ENCODE data around the gene P2RY4.
"Not testable (repeated sequence)": the region's sequence is repeated elsewhere in the genome, so short reads cannot be mapped to it uniquely, and the experiment has no call there.

P2RY4 gene

DNA sequence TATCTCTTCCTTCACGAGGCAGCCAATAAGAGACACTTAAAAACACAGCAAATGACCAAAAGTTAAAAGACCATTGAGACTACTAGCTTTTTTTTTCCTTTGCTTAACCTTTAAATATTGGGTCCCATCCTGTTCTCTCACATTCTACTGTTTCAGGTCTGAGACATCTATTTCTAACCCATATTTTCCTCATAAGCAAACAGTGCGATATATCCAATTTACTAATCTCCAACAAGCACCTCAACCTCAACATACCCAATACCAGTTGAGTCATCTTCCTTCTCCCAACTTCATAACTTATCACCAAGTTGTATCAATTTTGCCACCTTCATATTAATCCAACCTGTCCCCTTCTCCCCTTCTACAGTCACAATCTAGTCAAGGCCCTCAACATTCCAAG lies 18.5 kb downstream of the P2RY4 start:
- DNase-seq, result no peak

DNA sequence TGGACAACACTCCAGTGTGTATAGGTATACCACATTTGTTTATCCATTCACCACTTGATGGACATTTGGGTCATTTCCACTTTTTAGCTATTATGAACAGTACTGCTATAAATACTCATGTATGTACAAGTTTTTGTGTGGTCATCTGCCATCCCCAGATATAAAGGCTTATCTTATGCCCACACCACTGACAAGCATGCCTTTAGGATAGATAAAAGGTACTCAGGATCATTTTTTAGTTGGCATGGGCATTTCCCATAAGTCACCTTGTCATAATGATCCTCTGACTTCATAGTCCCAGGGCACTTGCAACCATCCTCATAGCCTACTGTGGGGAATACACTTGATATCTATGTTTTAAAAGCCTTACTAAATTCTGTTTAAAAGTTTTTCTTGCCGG lies 19.3 kb downstream of the P2RY4 start:
- DNase-seq, result no peak

DNA sequence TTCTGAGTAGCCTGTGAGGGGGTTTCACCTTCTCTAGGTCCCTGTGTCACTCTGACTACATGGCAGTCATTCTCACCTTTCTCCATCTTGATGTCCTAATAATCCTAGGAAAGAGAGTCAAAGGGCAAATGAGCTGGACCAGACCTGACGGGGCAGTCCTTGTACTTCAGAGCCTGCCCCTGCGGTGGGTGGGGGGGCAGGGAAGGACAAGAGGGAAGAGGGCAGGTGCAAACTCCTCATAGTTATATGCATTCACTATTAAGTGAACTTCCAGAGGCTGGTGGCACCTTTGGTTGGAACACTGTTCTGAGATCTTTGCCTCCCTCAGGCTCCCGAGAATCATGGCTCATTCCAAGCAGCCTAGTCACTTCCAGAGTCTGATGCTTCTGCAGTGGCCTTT lies 25.6 kb downstream of the P2RY4 start, which contains the start of gene AWAT1:
Gene AWAT1, plus strand, starts transcription at position 301 of the 400 bp plus-strand sequence. Its CDS starts 41 bp downstream, at position 342.
- DNase-seq, result no peak

DNA sequence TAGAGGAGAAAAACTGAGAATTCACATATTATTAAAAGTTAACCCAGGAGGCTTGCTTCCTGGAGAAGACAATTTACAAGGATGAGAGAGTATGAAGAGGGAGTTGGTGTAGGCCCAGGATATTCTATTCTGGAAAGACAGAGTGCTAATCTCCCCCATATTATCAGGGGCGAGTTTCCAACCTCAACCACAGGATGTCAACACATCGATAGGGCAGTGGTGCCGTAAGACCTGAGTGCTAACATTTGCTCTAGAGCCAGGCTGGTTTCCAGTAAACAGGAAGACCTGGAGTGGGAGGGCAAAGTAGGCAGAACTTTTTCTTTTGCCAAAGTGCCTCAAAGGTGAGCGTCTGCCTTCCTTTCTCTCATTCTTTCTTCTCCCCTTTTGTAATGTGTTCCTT lies 28.3 kb downstream of the P2RY4 start:
- DNase-seq, result no peak

DNA sequence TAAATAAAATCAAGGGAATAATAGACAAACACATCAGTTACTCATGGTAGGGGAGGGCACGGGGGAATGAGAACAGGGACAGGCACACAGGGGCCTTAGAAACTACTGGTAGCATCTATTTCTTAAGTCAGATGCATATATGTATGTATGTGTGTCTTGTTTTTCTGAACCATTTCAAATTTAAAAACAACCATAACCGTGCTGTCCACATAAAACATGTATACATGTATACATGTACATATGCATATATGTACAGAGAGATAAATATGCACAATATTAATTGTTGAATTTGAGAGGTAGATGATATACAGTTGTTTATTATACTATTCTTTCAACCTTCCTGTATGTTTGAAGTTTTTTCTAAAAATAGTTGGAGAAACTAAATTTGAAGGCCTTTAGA lies 33.3 kb downstream of the P2RY4 start:
- no peak for DNase-seq

DNA sequence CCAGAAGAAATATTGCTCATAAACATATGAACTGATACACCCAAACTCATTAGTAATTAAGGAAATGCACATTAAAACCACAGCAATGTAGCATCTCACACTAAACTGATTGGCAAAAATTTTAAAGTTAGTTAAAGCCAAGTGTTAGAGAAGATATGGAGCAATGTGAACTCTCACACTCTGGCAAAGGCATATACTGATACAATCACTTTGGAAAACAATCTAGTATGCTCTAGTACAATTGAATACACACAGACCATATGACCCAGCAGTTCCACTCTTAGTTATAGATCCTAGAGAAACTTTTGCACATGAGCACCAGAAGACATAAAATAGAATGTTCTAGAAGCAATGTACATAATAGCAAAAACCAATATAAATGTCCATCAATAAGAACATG lies 34.0 kb downstream of the P2RY4 start:
- no peak for DNase-seq

DNA sequence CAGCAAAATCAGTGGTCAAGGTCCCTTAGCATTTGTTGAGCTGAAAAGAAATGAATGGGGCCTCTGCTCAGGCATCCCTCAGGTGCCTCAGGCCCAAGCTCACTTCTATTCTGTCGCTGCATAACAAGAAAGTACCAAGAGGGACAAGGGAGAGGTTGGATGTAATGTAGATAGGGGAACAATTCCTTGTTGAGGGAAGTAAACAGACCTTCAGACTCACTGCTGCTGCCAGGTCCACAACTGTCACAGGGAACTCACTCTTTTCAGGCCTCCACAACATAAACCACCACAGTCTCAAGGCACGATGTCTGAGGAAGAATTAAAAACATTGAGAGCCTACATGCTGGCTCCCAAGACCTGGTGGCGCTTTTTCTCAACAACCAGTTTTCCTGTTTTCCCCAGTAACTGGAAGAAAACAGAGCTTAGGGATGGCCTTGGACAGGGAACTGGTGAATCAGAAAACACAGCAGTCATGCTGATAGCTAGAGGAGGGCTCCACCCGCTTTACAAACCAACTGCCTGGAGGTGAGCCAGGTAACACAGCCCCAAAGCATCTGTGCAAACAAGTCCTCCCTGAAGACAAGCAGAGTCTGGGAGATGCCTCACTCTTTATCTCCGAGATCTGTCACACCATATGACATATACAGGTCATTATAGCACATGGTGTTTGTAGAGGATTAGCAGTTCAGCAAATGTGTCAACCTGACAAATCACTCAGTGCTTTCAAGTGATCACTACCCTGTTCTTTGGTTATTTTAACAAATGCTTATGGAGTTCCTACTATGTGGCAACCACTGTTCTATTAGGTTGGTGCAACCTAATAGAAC lies 39.9 kb downstream of the P2RY4 start:
- DNase-seq, result no peak

DNA sequence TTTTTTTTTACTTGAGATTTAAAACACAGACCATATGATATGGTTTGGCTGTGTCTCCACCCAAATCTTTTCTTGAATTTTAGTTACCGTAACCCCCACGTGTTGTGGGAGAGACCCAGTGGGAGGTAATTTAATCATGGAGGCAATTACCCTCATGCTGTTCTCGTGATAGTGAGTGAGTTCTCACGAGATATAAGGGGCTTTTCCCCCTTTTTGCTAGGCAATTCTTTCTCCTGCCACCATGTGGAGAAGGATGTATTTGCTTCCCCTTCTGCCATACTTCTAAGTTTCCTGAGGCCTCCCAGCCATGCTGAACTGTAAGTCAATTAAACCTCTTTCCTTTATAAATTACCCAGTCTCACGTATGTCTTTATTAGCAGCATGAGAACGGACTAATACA lies 50.4 kb downstream of the P2RY4 start:
- not testable (repeated sequence) for DNase-seq

DNA sequence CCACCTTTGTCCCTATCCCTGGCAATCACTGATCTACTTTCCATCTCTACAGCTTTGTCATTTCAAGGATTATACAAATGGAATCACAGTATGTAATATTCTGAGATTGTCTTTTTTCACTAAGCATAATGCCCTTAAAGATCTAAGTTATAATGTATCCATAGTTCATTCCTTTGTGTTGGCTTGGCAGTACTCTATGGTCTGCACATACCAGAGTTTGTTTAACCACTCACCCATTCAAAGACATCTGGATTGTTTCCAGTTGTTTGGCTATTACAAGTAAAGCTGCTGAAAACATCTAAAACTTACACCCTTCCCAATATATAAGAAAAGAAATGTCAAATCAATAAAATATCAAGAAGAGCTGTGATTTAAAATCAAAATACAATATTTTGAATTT lies 51.5 kb downstream of the P2RY4 start:
- no peak for DNase-seq

Data from stimulated activated CD4-positive, alpha-beta T cell treated with anti-CD3 and anti-CD28 coated beads, Interleukin-4, amount 100 ng/mL, for 1 hour (primary cell).